ENCODE results near the gene TIPRL.

DNA sequence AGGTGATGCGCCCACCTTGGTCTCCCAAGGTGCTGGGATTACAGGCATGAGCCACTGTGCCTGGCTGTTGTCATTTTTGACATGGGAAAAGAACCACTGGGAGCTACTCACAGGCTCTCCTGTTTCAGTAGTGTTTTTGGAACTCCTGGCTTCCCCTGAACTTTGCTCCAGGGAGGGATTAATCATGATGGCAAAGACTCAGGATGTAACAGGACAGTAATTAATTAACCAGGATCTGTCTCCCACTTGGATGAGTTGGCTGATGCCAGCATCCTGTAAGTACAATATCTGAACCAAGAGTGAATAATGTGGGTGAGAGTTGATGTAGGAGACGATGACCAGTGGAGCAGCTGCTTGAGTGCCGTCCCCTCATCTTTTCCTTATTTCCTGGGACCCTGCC, 51.9 kb downstream of the TIPRL start:
- TF ChIP-seq, protein P1, sequence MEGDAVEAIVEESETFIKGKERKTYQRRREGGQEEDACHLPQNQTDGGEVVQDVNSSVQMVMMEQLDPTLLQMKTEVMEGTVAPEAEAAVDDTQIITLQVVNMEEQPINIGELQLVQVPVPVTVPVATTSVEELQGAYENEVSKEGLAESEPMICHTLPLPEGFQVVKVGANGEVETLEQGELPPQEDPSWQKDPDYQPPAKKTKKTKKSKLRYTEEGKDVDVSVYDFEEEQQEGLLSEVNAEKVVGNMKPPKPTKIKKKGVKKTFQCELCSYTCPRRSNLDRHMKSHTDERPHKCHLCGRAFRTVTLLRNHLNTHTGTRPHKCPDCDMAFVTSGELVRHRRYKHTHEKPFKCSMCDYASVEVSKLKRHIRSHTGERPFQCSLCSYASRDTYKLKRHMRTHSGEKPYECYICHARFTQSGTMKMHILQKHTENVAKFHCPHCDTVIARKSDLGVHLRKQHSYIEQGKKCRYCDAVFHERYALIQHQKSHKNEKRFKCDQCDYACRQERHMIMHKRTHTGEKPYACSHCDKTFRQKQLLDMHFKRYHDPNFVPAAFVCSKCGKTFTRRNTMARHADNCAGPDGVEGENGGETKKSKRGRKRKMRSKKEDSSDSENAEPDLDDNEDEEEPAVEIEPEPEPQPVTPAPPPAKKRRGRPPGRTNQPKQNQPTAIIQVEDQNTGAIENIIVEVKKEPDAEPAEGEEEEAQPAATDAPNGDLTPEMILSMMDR (IDR thresholded peaks at IDR 0.05): no peak
- no peak for TF ChIP-seq ZFX (IDR thresholded peaks at IDR 0.05; ENCODE audit: borderline replicate concordance)
